ENCODE data around the gene MARCHF10.

Gene MARCHF10

GRCh38 chr17:62687997-62688396 lies 120.1 kb downstream of the MARCHF10 start:
- Histone ChIP-seq H3K9me3 (ENCODE audit: insufficient read depth, low read depth, low read length) (no peaks in the 10 kb centered on the region), H3K27me3 (ENCODE audit: insufficient read depth, low read length, poor library complexity, severe bottlenecking) (no peaks in the 10 kb centered on the region), H3K36me3 (ENCODE audit: insufficient read depth, low read length) (no peaks in the 10 kb centered on the region), H3K4me2 (ENCODE audit: low read depth, low read length, poor library complexity, severe bottlenecking) (no peak overlapping the region), H3K9me2 (replicated peaks; ENCODE audit: low read depth, low read length) (no peaks in the 10 kb centered on the region), H4K20me1 (ENCODE audit: insufficient read depth, low read length, poor library complexity, severe bottlenecking) (no peaks in the 10 kb centered on the region), H2AFZ (ENCODE audit: low read length) (no peak overlapping the region), H3K4me1 (ENCODE audit: insufficient read depth, low read length, poor library complexity, severe bottlenecking) (no peaks in the 10 kb centered on the region), H3F3A (ENCODE audit: low read depth) (no peaks in the 10 kb centered on the region), H3K4me3 (ENCODE audit: low read length, poor library complexity, severe bottlenecking) (no peak overlapping the region), H3K79me2 (ENCODE audit: insufficient read depth, low read length) (no peaks in the 10 kb centered on the region), H3K9ac (ENCODE audit: low read depth, low read length, poor library complexity, severe bottlenecking) (no peak overlapping the region)
- TF ChIP-seq CTCF (conservative IDR thresholded peaks at IDR 0.05; ENCODE audit: low read length) (no peak), EZH2phosphoT487 (IDR thresholded peaks at IDR 0.05; ENCODE audit: borderline replicate concordance) (no peak)

GRCh38 chr17:62684179-62684578 lies 123.9 kb downstream of the MARCHF10 start:
- Histone ChIP-seq H4K20me1 (ENCODE audit: insufficient read depth, low read length, poor library complexity, severe bottlenecking) (no peaks in the 10 kb centered on the region), H3K36me3 (ENCODE audit: insufficient read depth, low read length) (no peaks in the 10 kb centered on the region), H2AFZ (ENCODE audit: low read length) (no peak overlapping the region), H3K79me2 (ENCODE audit: insufficient read depth, low read length) (no peaks in the 10 kb centered on the region), H3K9ac (ENCODE audit: low read depth, low read length, poor library complexity, severe bottlenecking) (no peak overlapping the region), H3K9me3 (ENCODE audit: insufficient read depth, low read depth, low read length) (no peaks in the 10 kb centered on the region), H3K4me1 (ENCODE audit: insufficient read depth, low read length, poor library complexity, severe bottlenecking) (no peaks in the 10 kb centered on the region), H3K9me2 (replicated peaks; ENCODE audit: low read depth, low read length) (no peaks in the 10 kb centered on the region), H3K4me2 (ENCODE audit: low read depth, low read length, poor library complexity, severe bottlenecking) (no peak overlapping the region), H3F3A (ENCODE audit: low read depth) (no peaks in the 10 kb centered on the region), H3K27me3 (ENCODE audit: insufficient read depth, low read length, poor library complexity, severe bottlenecking) (no peaks in the 10 kb centered on the region), H3K4me3 (ENCODE audit: low read length, poor library complexity, severe bottlenecking) (no peak overlapping the region)
- no peak for TF ChIP-seq EZH2phosphoT487 (IDR thresholded peaks at IDR 0.05; ENCODE audit: borderline replicate concordance)
- TF ChIP-seq CTCF (conservative IDR thresholded peaks at IDR 0.05; ENCODE audit: low read length) = no peak

- H3K4me1 ChIP-seq (ENCODE audit: insufficient read depth, low read length, poor library complexity, severe bottlenecking) = no peaks in the 10 kb centered on the region
- no peak overlapping the region for H3K4me3 ChIP-seq (ENCODE audit: low read length, poor library complexity, severe bottlenecking)
- no peaks in the 10 kb centered on the region for H3K36me3 ChIP-seq (ENCODE audit: insufficient read depth, low read length)
- H4K20me1 ChIP-seq (ENCODE audit: insufficient read depth, low read length, poor library complexity, severe bottlenecking) = no peaks in the 10 kb centered on the region
- no peaks in the 10 kb centered on the region for H3K27me3 ChIP-seq (ENCODE audit: insufficient read depth, low read length, poor library complexity, severe bottlenecking)
- H3K9ac ChIP-seq (ENCODE audit: low read depth, low read length, poor library complexity, severe bottlenecking) = no peak overlapping the region
- no peaks in the 10 kb centered on the region for H3K79me2 ChIP-seq (ENCODE audit: insufficient read depth, low read length)
- TF ChIP-seq CTCF (conservative IDR thresholded peaks at IDR 0.05; ENCODE audit: low read length) = no peak
- TF ChIP-seq EZH2phosphoT487 (IDR thresholded peaks at IDR 0.05; ENCODE audit: borderline replicate concordance) = no peak
- no peaks in the 10 kb centered on the region for H3K9me3 ChIP-seq (ENCODE audit: insufficient read depth, low read depth, low read length)
- no peak overlapping the region for H3K4me2 ChIP-seq (ENCODE audit: low read depth, low read length, poor library complexity, severe bottlenecking)
- H3F3A ChIP-seq (ENCODE audit: low read depth) = no peaks in the 10 kb centered on the region
- no peaks in the 10 kb centered on the region for H3K9me2 ChIP-seq (replicated peaks; ENCODE audit: low read depth, low read length)
- H2AFZ ChIP-seq (ENCODE audit: low read length) = no peak overlapping the region
These were observed 126.2 kb downstream of the MARCHF10 start for GRCh38 chr17:62681939-62682381.

Measured in Loucy (cell line).